ENCODE data around the gene OBSCN.

The OBSCN gene

DNA sequence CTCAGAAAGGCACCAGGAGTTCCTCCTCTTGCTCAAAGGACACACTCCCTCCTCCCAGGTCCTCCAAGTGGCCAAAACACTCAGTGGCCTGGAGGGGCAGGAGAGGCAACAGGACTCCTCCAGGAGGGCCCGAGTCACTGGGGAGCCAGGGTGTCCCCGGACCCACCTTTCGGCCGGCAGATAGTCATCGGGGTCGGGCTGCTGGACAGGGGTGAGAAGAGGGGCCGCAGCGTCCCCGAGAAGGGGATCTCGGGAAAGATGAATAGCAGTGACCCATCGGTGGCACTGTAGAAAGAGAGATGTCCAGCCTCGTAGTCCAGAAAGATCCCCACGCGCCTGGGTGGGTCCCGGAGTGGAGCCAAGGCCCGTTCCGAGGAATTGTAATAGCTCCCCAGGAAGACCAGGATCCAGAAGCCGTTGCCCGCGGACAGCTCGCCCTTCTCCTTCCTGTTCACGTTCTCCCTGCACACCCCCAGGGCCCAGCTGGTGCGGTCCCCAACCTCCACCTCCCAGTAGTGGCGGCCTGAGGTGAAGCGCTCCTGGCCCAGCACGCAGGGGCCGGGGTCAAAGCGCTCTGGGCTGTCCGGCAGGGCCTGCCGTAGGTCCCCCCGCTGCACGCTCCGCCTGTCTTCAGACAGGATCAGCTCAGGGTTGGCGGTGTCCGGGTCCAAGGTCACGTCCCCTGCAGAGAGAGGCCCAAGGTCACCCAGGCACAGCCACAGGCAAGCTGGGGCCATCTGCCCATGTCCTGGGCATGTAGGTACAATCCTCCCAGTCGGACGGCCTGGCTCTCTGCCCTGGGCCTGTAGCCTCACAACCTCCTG, 186.9 kb downstream of the OBSCN start:
- DNase-seq (ENCODE audit: low read depth in 2 of 2, low spot score in 1 of 2) = no peak

- no peak for DNase-seq (ENCODE audit: low read depth in 2 of 2, low spot score in 1 of 2)
Measured at GRCh38 chr1:228396770-228397662, 189.2 kb downstream of the OBSCN start.

DNA sequence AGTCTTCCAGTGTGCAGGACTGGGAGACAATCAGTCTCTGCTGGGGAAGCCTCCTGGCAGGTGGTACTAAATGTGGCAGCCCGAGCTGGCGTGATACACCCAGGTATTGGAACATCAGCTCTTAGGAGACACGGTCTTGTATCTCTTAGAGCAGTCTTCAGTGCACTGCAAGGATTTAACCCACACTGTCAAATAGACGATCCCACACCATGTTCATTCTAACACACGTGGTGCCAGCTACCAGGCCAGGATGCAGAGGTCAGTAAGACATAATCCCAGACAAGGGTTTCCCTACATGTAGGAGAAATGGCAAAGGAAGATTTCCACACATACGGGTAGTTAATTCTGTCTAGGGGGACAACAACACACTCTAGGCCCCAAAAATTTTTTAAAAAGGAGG, 190.1 kb downstream of the OBSCN start:
- DNase-seq (ENCODE audit: low read depth in 2 of 2, low spot score in 1 of 2) = no peak

GRCh38 chr1:228398741-228399461, 191.1 kb downstream of the OBSCN start:
- no peak for DNase-seq (ENCODE audit: low read depth in 2 of 2, low spot score in 1 of 2)

DNA sequence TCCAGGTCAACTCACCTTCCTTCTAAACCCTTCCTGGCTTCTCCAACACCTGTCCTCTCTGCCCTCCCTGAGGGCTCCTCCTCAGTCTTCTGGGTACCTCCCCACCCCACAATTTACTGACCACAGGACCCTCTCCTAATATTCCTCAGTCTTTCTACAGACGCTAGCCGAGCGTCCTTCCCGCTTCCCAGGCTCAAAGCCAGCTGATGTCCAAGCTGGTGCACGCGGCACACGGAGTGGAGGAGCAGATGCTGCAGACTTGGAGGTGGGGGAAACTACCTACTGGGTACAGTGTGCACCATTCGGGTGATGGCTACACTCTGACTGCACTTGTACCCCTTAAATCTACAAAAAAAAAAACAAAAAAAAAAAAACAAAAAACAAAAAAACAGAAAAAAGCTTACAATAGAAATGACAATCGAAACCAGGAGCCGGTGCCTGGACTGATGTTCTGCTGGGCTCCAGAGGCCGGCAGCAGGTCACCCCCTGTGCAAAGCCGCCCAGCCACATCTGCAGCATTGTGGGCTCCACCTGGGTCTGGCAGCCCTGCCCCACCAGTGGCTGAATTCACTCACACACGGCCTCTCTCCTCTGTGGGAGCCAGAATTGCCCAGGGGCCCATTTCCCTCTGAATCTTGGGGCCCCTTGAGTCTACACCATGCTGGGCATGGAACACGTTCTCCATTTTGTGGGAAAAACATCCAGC, 191.8 kb downstream of the OBSCN start:
- DNase-seq (ENCODE audit: low read depth in 2 of 2, low spot score in 1 of 2) = no peak

GRCh38 chr1:228400237-228400651, 192.4 kb downstream of the OBSCN start:
- DNase-seq (ENCODE audit: low read depth in 2 of 2, low spot score in 1 of 2) = no peak

GRCh38 chr1:228400692-228401454, 193.0 kb downstream of the OBSCN start:
- DNase-seq (ENCODE audit: low read depth in 2 of 2, low spot score in 1 of 2) = no peak

DNA sequence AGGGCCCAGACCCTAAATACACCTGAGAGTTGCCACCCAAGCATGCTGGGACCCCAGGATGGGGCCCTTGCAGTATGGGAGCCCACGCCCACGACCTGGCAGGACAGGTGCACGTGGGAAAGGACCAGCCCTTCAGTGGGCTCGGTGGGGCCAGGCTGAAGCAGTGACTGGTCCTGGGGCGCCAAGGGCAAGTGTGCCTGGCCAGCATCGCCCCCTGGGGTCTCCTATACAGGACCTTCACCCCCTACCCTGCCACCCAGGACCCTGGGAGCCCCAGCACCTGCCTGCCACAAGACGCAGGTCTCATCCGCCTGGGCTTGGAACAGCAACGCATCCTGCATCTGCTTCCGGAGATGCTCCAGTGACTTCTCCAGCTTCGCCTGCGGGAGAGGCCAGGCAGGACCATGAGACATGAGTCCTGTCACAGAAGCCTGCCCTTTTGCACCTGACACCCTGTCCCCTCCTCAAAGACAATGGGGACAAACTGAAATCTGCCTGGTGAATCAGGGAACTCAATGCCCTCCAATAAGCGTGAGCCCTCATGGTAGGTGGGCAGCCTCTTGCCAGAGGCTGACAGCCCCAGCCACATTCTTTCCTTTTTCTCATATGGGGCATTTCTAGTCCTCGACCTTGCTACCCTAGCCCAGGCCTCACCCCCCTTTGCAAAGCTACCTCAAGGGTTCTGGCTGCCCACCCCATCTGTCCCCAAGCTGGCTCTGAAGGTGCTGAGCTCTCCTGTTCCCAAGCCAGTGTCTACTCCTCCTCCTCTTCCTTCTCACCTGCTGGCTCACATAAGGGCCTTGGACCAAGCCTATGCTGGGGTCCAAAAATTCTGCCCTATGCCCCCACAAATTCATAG, 194.2 kb downstream of the OBSCN start:
- no peak for DNase-seq (ENCODE audit: low read depth in 2 of 2, low spot score in 1 of 2)

- DNase-seq (ENCODE audit: low read depth in 2 of 2, low spot score in 1 of 2) = no peak
Measured at GRCh38 chr1:228402641-228403025, 194.8 kb downstream of the OBSCN start.

- DNase-seq (ENCODE audit: low read depth in 2 of 2, low spot score in 1 of 2) = no peak
Measured at GRCh38 chr1:228403231-228403631, 195.4 kb downstream of the OBSCN start.

DNA sequence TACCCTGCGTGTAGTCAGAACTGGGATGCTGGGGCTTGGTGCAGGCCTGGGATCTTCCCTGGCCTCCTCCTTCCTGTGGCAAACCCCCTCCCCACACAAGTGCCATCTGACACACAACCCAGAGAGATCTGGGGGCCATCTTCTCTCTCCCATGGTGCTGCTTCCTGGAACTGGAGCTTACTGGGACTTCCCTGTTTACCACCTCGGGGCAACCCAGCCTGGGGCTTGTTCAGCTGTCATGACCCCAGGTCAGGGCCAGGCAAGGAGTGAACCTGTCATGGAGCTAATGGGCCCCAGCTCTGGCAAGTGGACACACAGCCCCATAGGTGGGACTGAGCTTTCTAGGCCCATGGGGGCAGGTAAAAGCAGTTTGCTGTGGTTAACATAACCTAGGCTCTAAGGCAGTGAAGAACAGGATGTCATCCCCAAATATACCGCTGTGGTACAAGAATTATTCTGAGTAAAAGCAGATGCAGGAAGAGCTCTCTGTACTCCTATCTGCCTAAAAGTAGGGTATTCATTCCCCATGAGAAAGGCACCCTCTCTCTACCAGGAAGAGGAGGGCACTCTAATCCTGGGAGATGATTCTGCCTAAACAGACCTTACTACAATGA, 196.4 kb downstream of the OBSCN start:
- no peak for DNase-seq (ENCODE audit: low read depth in 2 of 2, low spot score in 1 of 2)

DNA sequence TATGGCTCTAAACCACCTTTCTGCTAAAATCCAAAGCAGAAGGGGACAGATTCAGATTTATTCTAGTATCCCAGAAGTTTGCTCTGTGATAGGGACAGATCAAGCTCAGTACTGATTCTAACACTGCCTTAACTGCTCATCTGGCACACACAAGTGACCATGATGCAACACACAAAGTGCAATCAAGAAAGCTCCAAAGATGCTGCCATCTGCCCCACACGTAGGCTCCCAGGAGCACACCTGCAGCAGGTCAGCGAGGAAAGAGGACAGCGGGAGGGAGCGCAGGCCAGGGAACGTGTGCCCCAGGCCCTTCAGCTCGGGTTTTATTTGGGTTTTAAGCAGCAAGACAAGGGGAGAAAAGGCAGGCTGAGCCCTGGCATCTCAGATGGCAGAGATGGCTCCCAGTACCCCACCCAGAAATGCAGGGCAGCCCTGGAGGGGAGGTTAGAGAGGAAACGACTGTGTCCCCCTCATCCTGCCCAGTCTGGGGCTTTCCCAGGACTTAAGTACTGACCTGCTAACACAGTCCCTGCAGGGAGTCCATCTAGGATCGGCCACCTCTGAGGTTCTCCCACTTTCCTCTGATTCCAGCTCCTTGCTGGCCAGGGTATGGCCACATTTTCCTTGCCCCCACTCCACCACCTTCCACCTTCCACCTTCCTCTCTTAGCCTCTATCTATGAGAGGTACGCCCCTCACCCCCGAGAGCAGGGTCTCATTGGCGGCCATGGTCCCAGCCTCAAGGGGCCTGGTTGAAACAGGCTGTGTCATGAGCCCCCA, 197.5 kb downstream of the OBSCN start:
- no peak for DNase-seq (ENCODE audit: low read depth in 2 of 2, low spot score in 1 of 2)

GRCh38 chr1:228405979-228406228, 198.1 kb downstream of the OBSCN start:
- no peak for DNase-seq (ENCODE audit: low read depth in 2 of 2, low spot score in 1 of 2)

- DNase-seq (ENCODE audit: low read depth in 2 of 2, low spot score in 1 of 2) = no peak
Measured at GRCh38 chr1:228407106-228408040, 199.5 kb downstream of the OBSCN start.

GRCh38 chr1:228408041-228408868, 200.4 kb downstream of the OBSCN start:
- no peak for DNase-seq (ENCODE audit: low read depth in 2 of 2, low spot score in 1 of 2)

Measured in stimulated activated CD8-positive, alpha-beta memory T cell treated with anti-CD3 and anti-CD28 coated beads, Interleukin-4, amount 100 ng/mL, for 4 hours (primary cell).